SIG-M5 treated with dmso at 0.1 percent for 504 hours (cell line): ENCODE results near the gene NEK9.
"Not testable (repeated sequence)": the region's sequence is repeated elsewhere in the genome, so short reads cannot be mapped to it uniquely, and the experiment has no call there.

Experiments
- DNase-seq: peaks from one replicate; lab custom pipeline; 2025; ENCODE audit not compliant: unreplicated experiment; lab: John Stamatoyannopoulos, UW

The NEK9 gene

DNA sequence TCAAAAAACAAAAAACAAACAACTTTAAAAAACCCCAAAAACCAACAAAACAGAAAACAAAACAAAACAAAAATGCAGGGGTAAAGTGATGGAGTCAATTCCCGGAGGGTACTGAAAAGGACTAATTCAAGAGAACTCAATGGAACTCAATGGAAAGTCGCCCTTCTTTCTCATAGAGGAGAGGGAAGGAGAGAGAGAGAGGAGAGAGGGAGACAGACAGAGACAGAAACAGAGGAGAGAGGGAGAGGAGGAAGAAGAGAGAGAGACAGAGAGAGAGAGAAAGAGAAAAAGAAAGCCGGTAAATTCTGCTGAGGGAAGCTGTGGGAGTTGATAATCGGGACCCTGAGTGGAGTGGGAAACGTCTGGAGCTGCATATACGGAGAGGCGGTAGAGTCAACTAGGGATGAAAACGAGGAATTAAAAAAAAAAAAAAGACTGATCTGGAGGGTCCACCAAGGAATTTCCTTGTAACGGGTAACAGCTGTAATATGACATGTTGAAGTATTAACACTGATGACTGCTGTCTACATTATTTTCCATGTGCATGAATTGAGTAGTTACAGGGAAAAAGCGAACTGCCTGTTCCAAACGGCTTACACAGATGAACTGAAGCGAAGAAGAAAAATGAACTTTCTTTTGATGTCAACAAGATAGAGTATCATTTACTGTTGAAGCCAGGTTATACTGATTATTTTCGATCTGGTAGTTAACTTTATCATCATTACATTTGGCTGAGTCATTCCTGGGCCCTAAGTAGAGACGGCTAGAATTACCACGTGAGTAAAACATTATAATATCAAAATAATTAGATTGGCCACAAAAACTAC lies 58.3 kb downstream of the NEK9 start:
- no peak for DNase-seq

DNA sequence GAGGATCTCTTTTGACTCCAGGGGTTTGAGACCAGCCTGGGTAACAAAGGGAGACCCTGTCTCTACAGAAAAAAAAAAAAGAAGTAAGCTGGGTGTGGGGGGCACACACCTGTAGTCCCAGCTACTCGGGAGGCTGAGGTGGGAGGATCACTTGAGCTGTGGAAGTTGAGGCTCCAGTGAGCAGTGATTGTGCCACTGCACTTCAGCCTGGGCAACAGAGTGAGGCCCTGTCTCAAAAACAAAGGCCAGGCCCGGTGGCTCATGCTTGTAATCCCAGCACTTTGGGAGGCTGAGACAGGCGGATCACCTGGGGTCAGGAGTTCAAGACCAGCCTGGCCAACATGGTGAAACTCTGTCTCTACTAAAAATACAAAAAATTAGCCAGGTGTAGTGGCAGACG lies 59.1 kb downstream of the NEK9 start:
- not testable (repeated sequence) for DNase-seq

DNA sequence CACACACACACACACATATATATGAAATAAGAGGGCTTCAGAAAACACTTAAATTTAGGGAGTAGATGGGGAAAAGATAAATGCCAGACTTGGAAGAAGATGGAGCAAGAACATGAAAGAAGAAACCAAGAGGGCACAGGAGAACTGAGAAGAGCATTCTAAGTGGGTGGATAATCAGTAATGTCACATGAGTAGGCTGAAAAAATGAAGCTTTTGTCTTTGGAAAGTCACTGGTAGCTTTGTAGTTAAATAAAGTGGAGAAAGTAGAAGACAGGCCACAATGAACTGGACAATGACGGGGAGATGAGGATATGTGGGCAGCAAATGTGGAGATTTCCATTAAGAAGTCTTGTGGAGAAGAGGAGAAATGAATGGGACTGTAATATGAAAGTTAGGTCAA lies 59.6 kb downstream of the NEK9 start:
- DNase-seq = no peak

DNA sequence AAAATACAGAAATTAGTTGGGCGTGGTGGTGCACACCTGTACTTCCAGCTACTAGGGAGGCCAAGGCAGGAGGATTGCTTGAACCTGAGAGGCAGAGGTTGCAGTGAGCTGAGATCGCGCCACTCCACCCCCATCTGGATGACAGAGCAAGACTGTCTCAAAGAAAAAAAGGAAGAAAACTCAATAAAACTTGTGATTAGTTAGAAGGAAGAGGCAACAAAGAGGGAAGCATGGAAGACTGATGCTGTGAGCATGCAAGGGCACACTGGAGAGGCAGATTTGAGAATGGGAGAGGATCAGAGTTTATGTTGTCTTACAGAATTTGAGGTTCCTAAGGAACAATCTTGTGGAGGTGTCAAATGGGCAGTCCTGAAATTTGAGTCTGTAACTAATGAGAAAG lies 60.2 kb downstream of the NEK9 start:
- no peak for DNase-seq

DNA sequence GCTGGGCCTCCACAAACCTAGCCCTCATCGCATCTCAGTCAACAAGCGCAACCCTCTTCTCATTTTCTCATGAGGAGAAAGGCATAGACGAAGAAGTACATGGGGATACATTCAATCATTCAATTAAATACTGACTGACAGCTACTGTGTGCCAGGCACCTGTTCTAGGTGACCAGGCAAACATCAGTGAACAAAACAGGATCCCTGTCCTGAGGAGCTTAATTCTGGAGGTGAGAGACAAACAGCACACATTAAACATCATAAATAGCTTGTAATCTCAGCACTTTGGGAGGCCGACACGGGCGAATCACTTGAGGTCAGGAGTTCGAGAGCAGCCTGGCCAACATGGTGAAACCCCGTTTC lies 62.7 kb downstream of the NEK9 start:
- no peak for DNase-seq

DNA sequence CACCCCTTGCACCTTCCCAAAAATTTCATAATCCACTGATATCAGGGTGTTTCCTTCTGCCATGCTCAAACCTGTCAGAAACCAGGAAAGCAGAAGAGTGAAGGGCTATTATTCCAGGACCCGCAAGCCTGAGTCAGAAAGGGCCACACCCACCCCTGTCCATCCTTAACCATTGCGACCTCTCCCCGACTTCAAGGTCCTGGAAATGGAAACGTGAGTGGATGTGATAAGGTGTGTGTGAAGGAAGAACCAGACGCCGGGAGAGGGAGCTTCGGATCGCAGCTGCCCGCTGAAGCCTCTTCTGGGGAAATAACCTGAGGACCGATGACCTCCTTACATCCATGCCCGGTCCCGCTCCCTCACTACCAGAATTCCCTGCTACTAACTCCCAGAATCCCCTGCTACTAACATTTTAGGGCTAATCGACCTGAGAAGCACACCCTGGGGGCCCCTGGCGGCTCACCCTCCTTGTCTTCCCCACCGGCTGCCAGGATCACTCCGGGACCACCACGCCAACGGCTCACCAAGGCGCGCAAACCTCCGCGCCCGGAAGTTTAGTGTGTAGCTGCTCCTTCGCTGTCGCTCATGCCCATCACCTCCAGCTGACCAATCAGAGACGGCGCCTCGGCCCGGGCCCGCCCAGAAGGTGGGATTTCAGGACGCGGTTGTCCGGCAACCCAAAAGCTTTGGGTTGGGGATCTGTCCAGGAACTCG lies 63.2 kb downstream of the NEK9 start, which contains the start of gene ACYP1:
Gene ACYP1, minus strand, starts transcription at position 534 of the 714 bp plus-strand sequence. Its CDS starts 471 bp downstream, at position 63.
- DNase-seq = peak; percentile 83

DNA sequence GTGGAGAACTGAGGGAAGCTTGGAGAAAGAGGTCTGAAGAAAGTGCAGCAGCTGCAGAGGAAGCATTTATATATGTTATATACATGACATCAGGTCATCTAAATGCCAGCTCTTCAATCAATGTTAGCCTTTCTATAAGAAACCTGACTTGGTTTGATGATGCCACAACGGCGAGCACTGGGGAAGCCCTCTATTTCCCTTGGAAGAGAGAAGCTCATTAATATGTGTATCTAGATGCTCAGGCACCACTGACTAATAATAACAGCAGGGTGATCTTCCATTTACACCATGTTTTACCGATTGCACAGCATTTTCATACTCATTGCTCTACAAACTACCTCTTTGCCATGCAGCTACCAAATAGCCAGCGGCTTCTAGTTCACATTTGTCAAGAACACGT lies 63.8 kb downstream of the NEK9 start:
- no peak for DNase-seq

DNA sequence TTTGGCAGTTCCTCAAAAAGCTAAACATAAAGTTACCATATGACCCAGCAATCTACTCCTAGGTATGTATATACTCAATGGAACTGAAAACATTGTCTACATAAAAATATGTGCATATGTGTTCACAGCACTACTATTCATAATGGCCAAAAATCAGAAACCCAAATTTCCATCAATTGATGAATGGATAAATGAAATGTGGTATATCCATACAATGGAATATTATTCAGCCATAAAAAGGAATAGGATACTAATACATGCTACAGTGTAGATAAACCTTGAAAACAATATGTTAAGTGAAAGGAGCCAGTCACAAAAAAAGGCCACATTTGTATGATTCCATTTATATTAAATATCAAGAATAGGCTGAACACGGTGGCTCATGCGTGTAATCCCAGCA lies 66.4 kb downstream of the NEK9 start:
- DNase-seq = no peak

DNA sequence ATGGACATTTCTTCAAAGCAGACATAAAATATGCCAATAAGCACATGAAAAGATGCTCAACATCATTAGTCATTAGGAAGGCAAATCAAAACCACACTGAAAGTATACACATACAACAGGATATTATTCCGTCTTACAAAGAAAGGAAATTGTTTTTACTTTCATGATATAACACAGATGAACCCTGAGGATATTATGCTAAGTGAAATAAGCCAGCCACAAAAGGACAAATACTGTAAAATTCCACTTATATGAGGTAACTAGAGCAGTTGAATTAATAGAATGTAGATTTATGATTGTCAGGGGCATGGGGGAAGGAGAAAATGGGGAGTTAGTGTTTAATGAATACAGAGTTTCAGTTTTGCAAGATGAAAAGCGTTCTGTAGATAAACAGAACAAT lies 67.2 kb downstream of the NEK9 start:
- DNase-seq = no peak

DNA sequence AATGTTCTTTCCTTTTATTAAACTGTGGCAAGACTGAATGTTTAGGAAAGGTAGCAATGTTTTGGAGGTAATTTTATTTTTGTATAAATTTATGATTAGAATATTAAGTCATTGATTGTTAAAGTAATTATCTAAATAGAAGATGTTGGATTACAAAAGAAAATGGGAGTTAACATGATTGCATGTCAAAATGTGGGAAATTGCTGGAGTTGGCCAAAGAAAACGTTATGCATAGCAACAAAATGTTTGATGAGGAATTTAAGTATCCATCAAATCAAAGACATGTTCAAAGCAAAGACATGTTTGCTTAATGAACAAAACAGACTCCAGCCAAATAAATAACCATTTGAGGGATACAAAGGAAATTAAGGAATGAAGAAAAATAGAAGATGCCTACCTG lies 72.4 kb downstream of the NEK9 start:
- no peak for DNase-seq

DNA sequence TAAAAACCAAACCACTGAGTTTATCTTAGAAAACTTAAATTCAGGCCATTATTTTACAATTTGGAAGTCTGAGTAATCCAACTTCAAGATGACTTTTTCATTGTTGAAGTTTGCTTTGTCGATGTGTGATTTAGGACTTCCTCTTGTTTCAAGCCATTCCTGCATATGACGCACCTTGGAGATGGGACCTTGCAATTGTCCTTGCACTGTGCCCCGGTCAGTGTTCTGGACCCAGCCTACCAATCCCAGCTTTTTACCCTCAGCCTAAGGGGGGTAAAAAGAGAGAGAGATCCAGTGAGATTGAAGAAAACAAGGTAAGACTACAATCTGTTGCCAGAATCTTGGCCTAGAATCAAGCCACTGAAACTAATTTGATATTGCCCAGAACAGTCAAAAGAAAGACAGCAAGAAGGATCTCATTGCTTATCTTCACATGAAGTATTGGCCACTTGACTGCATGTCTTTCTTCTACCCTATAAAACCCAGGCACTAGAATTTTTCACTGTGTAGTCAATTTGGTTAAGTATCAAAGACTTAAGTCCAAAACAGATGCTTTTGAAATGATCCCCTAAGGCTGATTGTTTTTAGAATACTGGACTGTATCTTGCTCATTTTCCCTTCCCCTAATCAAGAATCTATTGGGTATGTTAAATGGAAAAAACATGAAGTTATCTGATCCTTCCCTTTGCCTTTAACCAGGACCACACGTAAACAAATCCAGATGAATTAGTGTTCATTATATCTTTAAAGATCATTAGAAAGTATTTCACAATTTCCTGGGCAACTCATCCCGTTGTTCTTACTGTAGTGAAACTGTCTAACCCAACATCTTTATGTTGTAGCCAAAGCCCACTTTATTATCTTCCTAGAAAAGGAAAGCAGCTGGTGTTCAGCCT lies 73.2 kb downstream of the NEK9 start:
- DNase-seq = no peak

DNA sequence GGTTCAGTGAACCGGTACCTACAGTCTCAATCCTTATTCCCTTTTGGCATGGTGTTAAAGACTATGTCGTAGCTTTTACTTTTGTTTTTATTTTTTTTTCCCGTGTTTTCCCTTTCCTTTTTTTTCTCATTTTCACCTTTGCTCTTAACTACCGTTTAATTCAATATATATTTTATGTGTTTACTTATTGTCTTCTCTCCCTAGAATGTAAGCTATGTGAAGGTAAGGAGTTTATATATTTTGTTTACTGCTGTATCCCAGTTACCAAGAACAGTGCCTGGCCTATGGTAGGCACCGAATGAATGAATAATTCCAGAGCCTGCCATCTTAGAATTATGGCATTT lies 75.3 kb downstream of the NEK9 start:
- DNase-seq = no peak

DNA sequence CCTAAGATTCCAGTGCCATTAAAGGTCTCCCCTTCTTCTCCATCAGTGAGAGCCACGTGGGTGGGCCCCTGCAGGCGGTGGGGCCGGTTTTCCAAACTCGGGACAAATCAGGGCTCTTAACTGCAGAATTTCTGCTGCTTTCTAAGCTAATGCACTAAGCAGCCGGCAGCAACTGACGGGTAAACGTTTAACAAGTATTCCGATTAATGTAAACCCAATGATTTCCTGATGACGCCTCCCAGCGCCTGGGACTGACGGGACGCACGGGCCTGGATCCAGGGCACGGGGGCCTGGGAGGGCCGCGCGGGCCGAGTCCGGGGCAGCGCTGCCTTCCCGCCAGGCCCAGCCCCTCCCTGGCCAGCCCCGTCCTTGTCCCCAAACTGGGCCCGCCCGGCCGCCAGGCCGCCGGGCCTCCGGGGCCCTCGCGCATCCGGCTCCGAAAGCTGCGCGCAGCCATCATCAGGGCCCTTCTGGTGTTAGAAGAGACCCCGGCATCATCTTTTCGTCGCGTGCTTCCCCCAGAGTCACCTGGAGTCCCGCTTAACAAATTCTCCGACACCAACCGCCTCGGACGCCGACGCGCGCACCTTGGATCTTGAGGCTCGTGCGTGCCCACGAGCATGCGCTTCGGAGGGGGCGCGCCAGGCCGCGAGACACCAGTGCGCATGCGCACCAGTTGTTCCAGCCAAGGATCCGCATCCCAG lies 75.8 kb downstream of the NEK9 start, which contains the start of gene MLH3:
Gene MLH3, minus strand, starts transcription at position 616 of the 704 bp plus-strand sequence. CDS start 1,812 bp downstream, outside the sequence.
- DNase-seq = peak; percentile 58

DNA sequence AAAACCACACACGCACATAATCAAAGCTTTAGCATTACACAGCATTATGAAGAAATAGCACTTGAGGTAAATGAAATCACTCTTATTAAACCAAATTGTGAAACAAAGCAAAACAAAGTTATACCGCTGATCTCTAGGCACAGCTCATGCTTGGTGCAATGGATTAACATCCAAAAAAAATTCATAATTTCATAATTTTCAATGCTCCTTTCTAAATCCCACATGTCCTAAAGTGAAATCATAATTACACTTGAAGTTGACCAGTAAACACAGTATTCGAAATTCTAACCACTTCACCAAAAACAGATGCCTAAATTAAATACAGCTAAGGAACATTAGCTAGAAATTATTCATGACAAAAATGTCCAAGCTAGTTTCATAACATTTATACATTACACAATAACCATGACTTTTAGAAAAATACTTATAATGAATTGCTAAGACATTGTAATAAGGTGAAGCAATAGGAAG lies 77.1 kb downstream of the NEK9 start:
- DNase-seq = peak; percentile 18

DNA sequence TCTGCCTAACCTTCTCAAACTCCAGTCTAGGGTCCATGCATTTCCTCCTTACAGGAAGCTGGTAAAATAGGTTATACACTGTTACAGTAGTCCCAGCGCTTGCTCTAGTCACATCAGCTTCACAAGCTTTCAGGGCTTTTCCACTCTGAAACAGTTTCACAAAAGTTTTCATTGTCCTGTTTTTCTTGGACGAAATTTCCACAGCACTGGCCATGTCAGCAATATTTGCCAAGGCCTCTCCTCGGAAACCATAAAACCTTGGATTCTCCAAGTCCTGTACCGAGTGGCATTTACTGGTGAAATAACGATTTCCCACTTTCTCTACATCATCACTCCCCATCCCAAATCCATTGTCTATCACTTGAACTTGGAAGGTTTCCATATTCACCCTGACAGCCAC lies 77.7 kb downstream of the NEK9 start:
- no peak for DNase-seq

DNA sequence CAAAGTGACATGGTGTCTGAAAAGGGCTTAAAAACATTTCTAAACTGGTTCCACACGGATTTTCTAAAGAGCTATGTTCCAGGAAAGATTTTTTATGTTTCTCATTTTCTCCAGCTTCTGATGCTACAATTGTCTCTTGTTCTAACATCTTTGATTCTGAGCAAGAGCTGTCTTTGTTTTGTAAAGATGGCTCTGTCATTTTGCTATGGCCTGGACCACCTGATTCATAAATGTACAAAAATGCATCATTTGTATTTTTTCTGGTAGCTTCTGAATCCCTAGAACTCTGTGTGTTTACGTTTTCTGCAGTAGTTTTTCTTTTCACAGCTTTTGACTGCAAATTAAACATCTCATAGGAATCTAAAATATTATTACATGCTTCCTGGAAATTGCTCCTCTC lies 78.7 kb downstream of the NEK9 start:
- no peak for DNase-seq

DNA sequence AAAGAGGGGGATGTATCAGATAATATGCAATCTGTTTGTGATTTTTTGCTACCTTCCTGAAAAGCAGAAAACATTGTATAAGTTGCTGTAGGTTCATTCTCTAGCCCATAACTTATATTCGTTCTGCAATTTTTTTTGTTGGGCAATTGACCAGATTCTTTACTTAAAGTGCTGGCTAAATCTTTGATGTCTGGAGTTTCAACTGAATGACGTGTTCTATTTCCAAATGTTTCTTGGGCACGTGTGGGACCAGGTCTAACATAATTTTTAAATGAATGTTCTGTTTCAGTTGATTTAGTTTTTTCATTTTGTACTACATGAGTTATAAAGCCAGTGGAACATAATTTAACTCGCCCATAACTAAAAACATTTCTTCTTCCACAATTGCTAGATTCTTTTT lies 79.3 kb downstream of the NEK9 start:
- no peak for DNase-seq

DNA sequence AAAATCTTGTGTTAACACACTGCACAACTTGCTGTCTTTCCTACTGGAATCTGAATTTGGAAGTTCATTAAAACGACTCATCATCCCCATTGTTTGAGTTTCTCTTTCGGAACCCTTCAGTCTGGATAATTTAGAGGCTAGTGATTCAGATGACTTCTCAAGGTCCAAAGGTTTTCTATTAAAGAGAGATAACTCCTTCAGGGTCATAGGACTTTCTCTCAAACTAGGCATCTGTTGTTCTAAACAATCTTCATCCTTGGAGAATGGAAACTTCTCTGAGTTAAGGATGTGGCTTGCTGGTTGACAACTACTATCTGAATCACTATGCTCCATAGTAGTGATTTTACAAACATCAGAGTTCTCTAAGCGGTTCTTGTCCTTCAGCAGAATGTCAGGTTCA lies 79.9 kb downstream of the NEK9 start:
- DNase-seq = no peak

DNA sequence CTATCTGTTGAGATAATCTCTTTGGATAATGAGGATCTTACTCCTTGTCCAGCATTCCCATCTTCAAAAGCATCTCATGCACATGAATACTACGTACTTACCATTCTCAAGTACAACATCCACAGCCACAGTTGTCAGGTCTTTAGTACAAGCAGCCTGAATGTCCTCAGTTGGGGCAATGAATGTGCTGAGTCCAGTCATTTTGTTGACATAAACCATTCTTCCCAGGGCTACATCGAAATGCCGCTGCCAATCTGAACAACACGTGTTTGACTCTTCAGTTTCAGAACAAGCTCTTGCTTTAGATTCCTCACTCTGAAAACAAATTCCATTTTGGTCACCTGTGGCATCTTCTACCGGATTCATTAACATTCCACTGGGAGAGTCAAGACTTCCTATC lies 80.6 kb downstream of the NEK9 start:
- no peak for DNase-seq

DNA sequence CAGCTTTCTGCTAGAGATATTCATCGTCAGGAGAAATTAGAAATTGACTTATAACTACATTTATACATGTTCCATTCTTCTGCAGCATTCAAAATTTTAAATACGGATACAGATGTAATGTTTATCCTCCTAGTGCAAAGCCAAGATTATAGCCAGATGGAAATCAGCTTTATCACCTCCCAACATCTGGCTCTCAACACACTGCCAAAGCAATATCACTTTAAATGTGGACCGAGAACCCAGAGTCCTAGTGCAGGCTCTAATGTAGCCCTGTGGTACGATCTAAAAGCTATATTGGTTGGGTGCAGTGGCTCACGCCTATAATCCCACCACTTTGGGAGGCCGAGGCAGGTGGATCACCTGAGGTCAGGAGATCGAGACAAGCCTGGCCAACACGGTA lies 82.1 kb downstream of the NEK9 start:
- no peak for DNase-seq

DNA sequence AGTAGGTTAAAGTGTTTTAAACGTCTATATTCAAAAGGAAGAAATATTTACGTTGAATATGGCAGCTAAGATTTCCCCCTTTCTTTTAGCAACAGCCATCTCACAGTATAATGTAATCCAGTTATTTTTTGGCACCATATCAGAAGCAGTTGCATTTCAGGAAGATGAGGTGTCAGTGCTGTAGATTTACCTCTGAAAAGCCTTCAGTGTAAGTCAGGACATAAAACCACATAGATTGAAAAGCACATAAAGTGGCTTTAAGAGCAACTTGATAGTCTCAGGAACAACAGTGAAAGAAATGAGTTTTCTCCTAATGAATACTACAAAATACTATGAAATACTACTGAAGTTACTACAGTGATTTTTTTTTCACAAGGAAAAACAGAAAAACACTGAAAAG lies 82.5 kb downstream of the NEK9 start:
- no peak for DNase-seq
